Erythroblast (primary cell): ENCODE results near the gene LBH.

Experiments
- GATA1 ChIP-seq: IDR thresholded peaks from 2 replicates; pipeline ENCODE4 v1.6.1; 2011; ENCODE audit warnings: low read depth, mild to moderate bottlenecking, control low read depth, low read length, moderate library complexity
- POLR2A ChIP-seq: IDR thresholded peaks from 2 replicates; pipeline ENCODE4 v1.6.1; 2011; ENCODE audit warnings: mild to moderate bottlenecking, low read length

- TF ChIP-seq POLR2A = no peak
- TF ChIP-seq GATA1 = no peak
Observed at GRCh38 chr2:30206461-30207430, 24.6 kb upstream of the LBH start.
